Suppressor macrophage treated with lipopolysaccharide for 4 hours (primary cell): ENCODE measurements around the gene GTF2IRD1.
"Not testable (repeated sequence)": the region's sequence is repeated elsewhere in the genome, so short reads cannot be mapped to it uniquely, and the experiment has no call there.

Experiments used
- DNase-seq: peaks from one replicate; pipeline ENCODE4 v3.0.0-alpha.2; 2020

The GTF2IRD1 gene

DNA sequence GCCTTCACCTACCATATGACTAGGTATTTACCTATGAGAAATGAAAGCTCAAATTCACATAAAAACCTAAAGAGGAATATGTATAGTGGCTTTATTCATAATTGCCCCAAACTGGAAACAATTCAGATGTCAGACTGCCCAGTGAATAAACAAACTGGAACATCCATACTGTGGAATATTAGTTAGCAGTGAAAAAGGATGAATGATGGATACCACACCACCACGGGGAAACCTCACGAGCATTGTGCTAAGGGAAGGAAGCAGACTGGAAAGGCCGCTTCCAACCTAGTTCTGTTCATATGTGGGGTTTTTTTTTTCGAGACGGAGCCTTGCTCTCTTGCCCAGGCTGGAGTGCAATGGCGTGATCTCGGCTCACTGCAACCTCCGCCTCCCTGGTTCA, 16.8 kb downstream of the GTF2IRD1 start:
- no peak for DNase-seq

- DNase-seq: no peak
Observed at GRCh38 chr7:74473116-74473515, 19.4 kb downstream of the GTF2IRD1 start.

DNA sequence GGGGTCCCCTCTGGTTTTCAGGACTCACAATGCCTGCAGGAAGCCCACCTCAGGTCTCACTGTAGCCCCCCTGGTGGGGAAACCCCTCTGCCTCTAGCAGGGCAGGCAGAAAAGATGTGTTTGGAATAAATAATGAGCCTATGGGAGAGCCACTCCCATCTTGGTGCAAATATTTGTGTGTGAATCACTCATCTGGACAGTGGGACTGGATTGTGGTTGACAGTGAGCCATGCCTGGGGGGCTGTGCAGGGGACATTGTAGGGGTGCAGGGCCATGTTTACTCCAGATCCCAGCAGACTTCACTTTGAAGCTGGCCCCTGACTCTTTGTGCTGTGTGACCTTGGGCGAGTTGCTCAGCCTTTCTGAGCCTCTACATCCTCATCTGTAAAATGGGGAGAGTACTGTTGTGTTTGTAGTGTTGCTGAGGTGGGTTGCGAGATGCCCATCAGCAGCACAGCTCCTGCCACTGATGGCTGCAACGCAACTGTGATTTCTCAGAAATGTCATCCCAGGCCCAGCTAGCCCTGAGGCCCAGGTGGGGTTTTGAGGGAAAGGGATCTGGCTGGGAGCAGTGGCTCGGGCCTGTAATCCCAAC, 20.7 kb downstream of the GTF2IRD1 start:
- no peak for DNase-seq

DNA sequence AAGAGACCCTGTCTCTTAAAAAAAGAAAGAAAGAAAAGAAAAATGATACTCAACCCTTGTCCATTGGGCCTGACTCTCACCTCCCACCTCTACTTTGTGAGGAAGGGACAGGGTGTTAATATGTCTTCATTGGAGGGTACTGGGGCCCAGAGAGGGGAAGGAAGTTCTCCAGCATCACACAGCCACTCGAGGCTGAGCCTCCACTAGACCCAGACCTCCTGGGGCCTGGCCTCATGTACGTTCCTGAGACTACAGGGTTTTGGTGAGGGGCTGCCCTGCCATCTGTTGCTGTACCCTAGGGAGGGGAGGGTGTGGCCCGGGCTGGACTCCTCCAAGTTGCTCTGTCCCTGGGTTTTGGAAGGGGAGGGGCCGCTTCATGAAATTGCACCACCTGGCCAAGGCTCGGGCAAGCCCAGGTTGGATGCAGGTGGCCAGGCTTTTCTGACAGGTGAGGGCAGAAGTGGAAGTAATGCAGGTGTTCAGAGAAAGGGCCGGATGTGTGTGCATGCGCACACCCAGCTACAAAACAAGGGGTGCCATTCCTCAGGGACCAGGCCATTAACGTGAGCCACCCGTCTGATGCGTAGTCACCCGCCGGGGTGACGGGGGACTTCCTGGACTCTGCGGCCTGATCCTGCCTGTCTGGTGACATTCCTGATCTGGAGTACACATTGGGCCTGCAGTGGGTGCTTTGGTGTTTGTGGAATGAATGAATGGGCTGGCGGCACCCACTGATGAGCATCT, 21.7 kb downstream of the GTF2IRD1 start:
- DNase-seq: no peak

DNA sequence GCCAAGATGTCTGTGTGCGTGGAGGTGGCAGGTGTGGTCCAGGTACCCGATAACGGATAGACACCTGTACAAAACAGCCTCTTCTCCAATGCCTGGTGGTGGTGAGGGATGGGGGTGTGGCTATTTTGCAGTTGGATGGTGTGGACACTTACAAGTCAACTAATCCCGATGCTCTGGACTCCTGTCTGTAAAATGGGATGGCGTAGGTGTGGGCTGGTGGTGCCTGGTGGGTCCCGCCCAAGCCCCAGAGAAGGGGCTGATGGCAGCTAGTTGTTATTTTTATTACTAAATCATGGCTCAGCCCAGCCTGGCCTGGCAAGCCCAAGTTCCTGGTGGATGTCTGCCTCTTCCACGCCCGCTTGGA, 22.3 kb downstream of the GTF2IRD1 start:
- DNase-seq: no peak

GRCh38 chr7:74476626-74477025, 22.9 kb downstream of the GTF2IRD1 start:
- peak; percentile 34 for DNase-seq

- DNase-seq: no peak
Observed at GRCh38 chr7:74478671-74479065, 25.0 kb downstream of the GTF2IRD1 start.

DNA sequence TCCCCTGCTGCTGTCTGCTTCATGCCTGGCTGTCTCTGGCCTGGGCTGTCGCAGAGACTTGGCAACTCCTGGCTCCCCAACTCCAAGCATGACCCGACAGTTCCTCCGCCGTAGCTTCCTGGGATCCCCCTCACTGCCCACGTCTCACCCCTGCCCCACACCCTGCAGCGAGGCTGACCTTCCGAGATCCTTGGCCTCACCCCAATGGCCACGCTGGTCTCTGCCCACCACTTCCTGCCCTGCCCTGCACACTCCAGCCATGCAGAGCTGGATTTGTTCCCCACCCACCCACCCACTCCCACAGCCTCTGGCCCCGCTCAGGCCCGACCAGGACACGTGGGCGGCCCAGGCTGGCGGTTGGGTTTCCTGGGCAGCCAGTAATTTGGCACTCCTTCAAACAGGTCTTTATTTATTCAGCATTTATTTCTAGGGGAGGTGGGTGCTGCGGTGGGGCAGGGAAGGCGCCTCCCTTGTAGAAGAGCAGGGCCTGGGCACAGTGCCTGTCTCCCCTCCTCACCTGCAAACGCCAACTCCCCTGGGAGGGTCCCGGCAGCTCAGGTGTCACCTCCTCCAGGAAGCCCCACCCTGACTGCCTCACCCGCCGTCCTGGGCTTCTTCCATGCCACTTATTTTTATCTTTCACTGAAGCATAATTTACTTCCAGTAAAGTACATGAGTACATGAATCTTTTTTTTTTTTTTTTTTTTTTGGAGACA, 25.5 kb downstream of the GTF2IRD1 start:
- DNase-seq: peak; percentile 80

GRCh38 chr7:74479961-74480829, 26.5 kb downstream of the GTF2IRD1 start:
- peak; percentile 88 for DNase-seq

DNA sequence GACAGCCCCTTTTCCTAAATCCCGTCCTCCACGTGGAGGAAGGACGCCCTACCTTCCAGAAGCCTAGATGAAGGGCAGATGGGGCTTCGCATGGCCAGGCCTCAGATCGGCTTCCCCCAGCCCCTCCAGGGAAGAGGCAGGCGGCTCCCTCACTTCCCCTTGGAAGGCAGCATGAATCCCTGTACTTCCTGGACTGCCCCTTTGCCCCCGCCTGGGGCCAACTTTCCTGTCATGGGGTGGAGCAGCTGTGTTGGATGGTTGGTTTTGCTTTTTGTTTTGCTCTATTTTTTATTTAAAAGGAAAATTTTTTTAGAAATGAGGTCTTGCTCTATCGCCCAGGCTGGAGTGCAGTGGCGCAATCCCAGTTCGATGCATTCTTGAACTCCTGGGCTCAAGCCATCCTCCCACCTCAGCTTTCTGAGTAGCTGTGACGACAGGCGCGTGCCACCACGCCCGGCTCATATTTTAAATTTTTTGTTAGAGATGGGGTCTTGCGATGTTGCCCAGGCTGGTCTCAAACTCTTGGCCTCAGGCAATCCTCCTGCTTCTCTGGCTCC, 27.2 kb downstream of the GTF2IRD1 start:
- peak; percentile 90 for DNase-seq

GRCh38 chr7:74481458-74482196, 27.9 kb downstream of the GTF2IRD1 start:
- no peak for DNase-seq

- no peak for DNase-seq
Observed at GRCh38 chr7:74482197-74482467, 28.4 kb downstream of the GTF2IRD1 start.

DNA sequence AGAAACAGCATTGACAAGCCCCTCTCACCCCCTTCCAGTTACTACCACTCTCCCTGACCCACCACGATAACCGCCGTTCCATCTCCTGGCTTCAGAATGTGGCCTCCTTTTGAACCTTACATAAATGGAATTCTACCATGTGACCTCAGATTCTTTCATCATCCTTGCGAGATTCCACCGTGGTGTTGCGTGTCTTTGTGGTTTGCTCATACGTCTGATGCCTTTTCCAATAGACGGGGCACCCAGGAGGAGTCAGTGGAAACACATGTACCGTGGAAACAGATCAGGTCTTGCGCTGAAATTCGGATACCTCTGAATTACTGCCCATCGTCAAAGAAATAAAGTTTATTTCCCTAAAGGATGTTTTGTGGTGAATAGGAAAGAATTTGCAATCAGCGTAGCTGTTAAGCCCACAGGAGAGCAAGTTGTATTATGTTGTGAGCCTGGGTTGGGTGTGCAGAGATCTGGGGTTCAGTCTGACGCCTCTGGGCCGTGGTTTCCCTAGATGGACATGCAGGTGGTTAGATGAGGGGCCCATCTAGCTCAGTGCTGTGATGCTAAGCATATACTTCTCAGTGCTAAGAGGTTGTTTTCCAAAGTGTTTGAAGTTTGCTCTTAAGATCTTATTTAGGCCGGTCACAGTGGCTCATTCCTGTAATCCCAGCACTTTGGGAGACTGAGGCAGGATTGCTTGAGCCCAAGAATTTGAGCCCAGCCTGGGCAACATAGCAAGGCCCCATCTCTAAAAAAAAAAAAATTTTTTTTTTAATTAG, 29.1 kb downstream of the GTF2IRD1 start:
- peak; percentile 72 for DNase-seq

DNA sequence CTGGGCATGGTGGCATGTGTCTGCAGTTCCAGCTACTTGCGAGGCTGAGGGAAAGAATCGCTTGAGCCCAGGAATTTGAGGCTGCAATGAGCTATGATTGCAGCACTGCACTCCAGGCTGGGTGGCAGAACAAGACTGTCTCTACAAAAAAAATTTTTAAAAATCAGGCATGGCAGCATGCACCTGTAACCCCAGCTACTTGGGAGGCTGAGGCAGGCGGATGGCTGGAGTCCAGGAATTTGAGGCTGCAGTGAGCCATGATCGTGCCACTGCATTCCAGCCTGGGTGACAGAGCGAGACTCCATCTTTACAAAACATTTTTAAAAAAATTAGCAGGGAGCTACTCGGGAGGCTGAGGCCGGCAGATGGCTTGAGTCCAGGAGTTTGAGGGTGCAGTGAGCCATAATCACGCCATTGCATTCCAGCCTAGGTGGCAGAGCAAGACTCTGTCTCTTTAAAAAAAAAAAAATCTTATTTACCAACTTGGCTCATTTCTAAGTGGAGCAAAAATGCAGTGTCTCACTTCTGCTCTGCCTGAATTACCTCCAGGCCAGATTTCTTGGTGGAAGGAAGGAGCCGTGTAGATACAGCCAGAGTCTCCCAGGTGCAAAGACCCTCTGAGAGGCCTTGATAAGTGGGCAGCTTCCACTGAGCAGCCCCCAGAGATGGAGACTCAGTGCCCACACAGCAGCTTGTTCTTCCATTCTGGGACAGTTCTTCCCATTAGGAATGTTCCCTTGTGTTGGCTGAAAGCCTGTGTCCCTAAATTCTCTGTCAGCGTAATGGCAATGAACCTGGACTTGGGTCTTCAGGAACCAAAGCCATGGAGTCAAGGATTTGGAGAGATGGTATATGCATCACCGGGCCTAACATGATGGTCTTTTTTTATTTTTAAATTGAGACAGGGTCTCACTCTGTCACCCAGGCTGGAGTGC, 30.0 kb downstream of the GTF2IRD1 start:
- DNase-seq: no peak

- DNase-seq: no peak
Observed at GRCh38 chr7:74485611-74486010, 31.9 kb downstream of the GTF2IRD1 start.

DNA sequence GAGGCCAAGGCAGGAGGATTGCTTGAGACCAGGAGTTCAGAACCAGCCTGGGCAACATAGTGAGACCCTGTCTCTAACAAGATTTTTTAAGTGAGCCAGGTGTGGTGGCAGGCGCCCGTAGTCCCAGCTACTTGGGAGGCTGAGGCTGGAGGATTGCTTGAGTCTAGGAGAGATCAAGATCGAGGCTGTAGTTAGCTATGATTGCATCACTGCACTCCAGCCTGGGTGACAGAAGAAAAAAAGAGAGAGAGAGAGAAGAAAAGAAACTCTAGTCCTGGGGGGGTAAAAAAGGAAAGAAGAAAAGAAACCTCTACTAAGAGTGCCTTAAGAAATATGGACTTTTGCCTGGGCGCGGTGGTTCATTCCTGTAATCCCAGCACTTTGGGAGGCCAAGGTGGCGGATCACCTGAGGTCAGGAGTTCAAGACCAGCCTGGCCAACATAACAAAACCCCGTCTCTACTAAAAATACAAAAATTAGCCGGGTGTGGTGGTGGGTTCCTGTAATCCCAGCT, 34.9 kb downstream of the GTF2IRD1 start:
- DNase-seq: not testable (repeated sequence)

DNA sequence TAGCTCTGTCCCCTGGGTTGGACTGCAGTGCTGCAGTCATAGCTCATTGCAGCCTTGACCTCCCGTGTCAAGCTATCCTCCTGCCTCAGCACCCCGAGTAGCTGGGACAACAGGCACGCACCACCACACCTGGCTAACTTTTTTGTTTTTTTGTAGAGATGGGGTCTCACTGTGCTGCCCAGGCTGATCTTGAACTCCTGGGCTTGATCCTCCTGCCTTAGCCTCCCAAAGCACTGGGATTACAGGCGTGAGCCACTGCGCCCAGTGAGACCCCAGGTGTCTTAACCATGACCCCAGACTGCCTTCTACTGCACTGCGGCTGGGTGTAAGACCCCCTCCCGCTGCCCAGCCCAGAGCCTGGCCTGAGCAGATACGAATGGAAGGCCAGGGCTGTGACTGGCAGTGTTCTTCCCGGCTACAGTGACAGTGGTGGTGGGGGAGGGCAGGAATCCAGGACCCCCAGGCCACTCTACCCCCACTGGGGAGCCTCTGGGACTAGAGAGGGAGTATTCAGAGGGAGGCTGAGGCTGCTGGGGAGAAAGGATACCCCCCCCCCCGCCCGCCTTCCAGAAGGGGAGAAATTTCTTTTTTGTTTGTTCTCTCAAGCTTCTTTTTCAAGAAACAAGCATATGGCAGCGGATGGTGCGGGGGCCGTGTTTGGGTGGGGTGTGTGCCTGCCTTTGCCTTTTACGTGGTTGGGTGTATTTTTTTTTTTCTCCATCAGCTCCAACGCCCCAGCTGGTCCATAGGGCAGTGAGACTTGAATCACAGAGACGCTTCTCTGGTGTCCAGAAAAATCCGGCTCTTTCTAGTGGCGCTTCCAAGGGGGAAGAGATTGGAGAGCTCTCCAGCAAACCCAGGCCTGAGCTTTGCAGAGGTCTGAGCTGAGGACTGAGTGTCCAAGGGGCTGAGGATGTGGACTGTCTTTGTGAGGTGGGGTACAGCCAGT, 36.6 kb downstream of the GTF2IRD1 start:
- no peak for DNase-seq

- DNase-seq: not testable (repeated sequence)
Observed at GRCh38 chr7:74491490-74491889, 37.8 kb downstream of the GTF2IRD1 start.

DNA sequence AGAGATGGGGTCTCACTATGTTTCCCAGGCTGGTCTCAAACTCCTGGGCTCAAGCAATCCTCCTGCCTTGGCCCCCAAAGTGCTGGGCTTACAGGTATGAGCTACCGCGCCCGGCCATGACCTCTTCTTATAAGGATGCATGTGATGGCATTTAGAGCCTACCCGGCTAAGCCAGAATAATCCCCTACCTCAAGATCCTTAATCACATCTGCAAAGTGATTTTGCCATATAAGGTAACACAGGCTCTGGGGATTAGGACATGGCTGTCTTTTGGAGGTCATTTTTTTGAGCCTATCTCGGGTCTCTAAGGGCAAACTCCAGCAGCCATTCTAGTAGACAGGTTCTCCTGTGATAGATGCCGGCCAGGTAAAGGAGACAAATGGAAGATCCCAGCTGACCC, 39.6 kb downstream of the GTF2IRD1 start:
- no peak for DNase-seq
